Measurements from ENCODE around the gene FHL2.

DNA sequence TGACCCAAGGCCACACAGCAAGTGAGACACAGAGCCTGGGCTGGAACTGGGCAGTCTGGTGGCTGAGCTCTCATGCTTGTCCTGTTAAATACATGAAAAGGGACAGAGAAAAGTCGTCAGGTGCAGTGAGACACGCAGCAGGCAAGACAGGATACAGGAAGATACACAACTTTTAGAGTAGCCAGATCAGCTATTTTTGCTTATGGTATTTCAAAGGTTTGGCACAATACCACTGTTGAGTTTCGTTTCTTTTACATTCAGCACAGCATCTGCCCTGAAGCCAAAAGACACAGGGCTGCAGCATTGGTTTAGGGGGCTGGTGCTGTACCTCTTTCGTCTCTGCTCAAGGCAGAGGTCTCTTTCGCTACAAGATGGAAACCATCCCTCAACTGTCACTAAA is 14.0 kb downstream of the FHL2 start:
- TF ChIP-seq POLR2A (IDR thresholded peaks at IDR 0.05), result no peak
- TF ChIP-seq, protein P1, sequence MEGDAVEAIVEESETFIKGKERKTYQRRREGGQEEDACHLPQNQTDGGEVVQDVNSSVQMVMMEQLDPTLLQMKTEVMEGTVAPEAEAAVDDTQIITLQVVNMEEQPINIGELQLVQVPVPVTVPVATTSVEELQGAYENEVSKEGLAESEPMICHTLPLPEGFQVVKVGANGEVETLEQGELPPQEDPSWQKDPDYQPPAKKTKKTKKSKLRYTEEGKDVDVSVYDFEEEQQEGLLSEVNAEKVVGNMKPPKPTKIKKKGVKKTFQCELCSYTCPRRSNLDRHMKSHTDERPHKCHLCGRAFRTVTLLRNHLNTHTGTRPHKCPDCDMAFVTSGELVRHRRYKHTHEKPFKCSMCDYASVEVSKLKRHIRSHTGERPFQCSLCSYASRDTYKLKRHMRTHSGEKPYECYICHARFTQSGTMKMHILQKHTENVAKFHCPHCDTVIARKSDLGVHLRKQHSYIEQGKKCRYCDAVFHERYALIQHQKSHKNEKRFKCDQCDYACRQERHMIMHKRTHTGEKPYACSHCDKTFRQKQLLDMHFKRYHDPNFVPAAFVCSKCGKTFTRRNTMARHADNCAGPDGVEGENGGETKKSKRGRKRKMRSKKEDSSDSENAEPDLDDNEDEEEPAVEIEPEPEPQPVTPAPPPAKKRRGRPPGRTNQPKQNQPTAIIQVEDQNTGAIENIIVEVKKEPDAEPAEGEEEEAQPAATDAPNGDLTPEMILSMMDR (IDR thresholded peaks at IDR 0.05), result no peak

Measured in breast epithelium (tissue), 3 donors.